Activated CD4-positive, alpha-beta memory T cell treated with anti-CD3 and anti-CD28 coated beads, Interleukin-2, amount 10 ng/mL, durations not matched to agents 7 days and 5 days (primary cell): ENCODE data around the gene SPACA4. TPM values are rescaled to one million over a fixed set of nuclear protein-coding genes. Genes with fewer than 3 reads are reported as not detected.

Source experiments
- CTCF ChIA-PET: fragments of 350-600 bp; sonication (Branson Sonifier 250); formaldehyde crosslinking; loops from one replicate; lab custom pipeline; 2021; ENCODE audit warnings: antibody characterized with exemption, inconsistent platforms; lab: Charles Lee
- POLR2A ChIA-PET: fragments of 350-600 bp; sonication (Branson Sonifier 250); formaldehyde crosslinking; loops from one replicate; lab custom pipeline; 2021; ENCODE audit warnings: antibody characterized with exemption; lab: Charles Lee
- DNase-seq: peaks from one replicate; pipeline ENCODE4 v3.0.0-alpha.2; 2020
- H3K27ac Mint-ChIP-seq: one replicate; pipeline ENCODE4 v1.8.0; 2021; ENCODE audit warnings: mild to moderate bottlenecking, mixed read lengths
- H3K27me3 Mint-ChIP-seq: one replicate; pipeline ENCODE4 v1.8.0; 2021; ENCODE audit warnings: mixed read lengths
- H3K36me3 Mint-ChIP-seq: one replicate; pipeline ENCODE4 v1.8.0; 2021; ENCODE audit warnings: low read depth, mixed read lengths
- H3K4me1 Mint-ChIP-seq: one replicate; pipeline ENCODE4 v1.8.0; 2021; ENCODE audit warnings: mixed read lengths
- H3K4me3 Mint-ChIP-seq: one replicate; pipeline ENCODE4 v1.8.0; 2021; ENCODE audit warnings: mild to moderate bottlenecking, mixed read lengths
- H3K9me3 Mint-ChIP-seq: one replicate; pipeline ENCODE4 v1.8.0; 2021; ENCODE audit warnings: mixed read lengths
- total RNA-seq, 2 experiments: library from RNA; stranded (reverse); gene quantifications; one replicate each; pipeline ENCODE4 v1.2.3, GENCODE V29; 2021

The SPACA4 gene
- total RNA-seq, 2 experiments from 2014 or later = not detected

DNA sequence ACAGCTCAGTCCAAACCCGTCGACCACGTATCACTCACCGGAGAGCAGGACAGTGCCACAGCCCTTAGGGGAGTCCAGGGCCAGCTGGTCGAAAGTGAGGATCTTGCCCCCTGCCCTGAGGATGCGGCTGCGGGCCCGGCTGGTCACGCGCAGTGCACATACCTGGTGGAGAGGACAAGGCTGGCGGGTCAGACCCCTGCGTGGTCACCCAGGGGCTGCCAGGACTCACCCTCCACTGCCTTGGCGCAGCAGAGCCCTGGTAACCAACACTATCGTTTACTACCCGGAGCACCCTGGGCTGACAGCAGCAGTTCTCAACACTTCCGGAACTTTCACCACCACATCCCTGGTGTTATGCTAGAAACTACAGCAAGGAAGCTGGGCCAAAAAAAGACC is 9.5 kb downstream of the SPACA4 start:
- CTCF ChIA-PET = interaction anchor here (0.7 to 2.1 kb wide), 4 partner anchors 7 to 110 kb away, joined by 3 to 10 read pairs (median 4); no protein-coding TSS in a partner anchor
- peak overlapping the region; percentile 96 for H3K4me3 Mint-ChIP-seq
- POLR2A ChIA-PET = interaction anchor here (0.6 to 4.7 kb wide), 11 partner anchors 8 to 360 kb away, joined by 3 to 51 read pairs (median 3); partner anchors contain the start of genes CARD8, DBP, SPACA4 and SYNGR4
- H3K9me3 Mint-ChIP-seq = no peaks in the 10 kb centered on the region
- peaks cover 54% of the 10 kb centered on the region for H3K36me3 Mint-ChIP-seq
- H3K27ac Mint-ChIP-seq = peak overlapping the region; percentile 97
- no peaks in the 10 kb centered on the region for H3K27me3 Mint-ChIP-seq
- no peak for DNase-seq
- H3K4me1 Mint-ChIP-seq = peaks cover 40% of the 10 kb centered on the region

DNA sequence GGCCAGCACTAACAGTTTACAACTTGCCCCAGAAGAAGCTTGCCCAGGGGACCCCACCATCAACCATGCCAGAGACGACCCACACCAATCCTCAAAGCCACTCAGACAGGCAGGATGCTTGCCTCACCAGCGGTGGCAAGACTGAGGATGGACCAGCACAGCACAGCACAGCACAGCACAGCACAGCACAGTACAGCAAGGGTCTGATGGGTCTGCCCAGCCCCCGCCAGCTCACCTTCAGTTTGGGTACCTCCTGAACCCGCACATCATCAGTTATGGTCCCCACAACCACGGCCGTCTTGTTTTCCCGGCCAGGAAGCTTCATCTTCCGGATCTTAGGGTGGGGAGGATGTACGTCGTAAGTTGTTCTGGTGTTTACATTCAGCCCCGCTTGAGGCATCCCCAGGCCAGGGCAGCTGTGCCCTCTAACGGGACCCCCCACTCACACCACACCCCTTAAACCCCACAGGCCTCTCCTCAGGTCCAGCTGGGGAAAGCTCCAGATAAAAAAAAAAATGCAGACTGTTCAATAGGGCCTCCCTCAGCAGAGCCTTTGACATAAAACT is 10.0 kb downstream of the SPACA4 start:
- POLR2A ChIA-PET = interaction anchor here (0.6 to 4.7 kb wide), 14 partner anchors 9 to 361 kb away, joined by 3 to 51 read pairs (median 4); partner anchors contain the start of genes CARD8, DBP, SPACA4 and SYNGR4
- Mint-ChIP-seq H3K4me1 (peaks cover 42% of the 10 kb centered on the region), H3K9me3 (no peaks in the 10 kb centered on the region), H3K27me3 (no peaks in the 10 kb centered on the region), H3K36me3 (peaks cover 57% of the 10 kb centered on the region), H3K27ac (peak overlapping the region; percentile 97), H3K4me3 (peak overlapping the region; percentile 96)
- DNase-seq = peak; percentile 20
- CTCF ChIA-PET = interaction anchor here (0.7 to 2.1 kb wide), 4 partner anchors 8 to 111 kb away, joined by 3 to 10 read pairs (median 6); no protein-coding TSS in a partner anchor

DNA sequence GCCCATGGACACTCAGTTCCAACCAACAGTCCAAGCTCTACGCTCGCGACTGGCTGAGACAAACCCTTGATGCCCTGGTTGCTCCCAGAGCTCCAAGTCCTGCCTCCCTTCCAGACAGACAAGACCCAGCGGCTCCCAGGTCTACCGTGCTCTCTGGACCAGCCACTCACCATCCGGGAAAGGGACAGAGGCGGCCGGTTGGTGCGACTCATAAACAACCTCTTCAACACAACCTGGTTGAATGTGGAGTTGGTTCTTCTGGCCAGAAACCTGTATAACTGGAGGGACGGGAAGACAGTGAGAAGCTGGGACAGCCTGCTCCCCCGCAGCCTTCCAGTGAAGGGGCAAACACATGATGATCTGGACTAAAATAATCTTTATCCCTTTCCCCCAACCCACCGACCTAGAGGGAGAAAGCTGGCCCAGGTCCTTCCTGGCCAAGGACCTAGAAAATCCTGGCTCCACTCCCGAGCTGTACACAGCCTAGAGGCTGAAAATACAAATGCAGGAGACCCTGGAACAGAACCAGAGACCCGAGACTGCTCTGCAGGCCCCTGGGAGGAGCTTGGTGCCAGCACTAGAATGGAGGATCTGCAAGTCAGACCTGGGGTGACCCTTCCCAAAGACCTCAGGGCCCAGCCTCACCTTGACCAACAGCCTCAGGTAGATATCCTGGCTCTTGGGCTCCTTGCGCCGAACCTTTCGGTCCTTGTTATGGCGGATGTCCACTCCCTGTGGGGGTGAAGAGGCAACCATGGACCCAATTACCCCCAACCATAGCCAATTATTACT is 10.8 kb downstream of the SPACA4 start:
- Mint-ChIP-seq H3K27me3 (no peaks in the 10 kb centered on the region), H3K4me3 (peak overlapping the region; percentile 96), H3K36me3 (peaks cover 61% of the 10 kb centered on the region), H3K9me3 (no peaks in the 10 kb centered on the region), H3K27ac (peak overlapping the region; percentile 97), H3K4me1 (peaks cover 46% of the 10 kb centered on the region)
- POLR2A ChIA-PET = interaction anchor here (0.6 to 4.7 kb wide), 16 partner anchors 10 to 361 kb away, joined by 3 to 51 read pairs (median 4); partner anchors contain the start of genes CA11, CARD8, DBP and SPACA4
- DNase-seq = no peak
- CTCF ChIA-PET = interaction anchor here (1.2 to 2.1 kb wide), 4 partner anchors 9 to 28 kb away, joined by 3 to 10 read pairs (median 6); no protein-coding TSS in a partner anchor

DNA sequence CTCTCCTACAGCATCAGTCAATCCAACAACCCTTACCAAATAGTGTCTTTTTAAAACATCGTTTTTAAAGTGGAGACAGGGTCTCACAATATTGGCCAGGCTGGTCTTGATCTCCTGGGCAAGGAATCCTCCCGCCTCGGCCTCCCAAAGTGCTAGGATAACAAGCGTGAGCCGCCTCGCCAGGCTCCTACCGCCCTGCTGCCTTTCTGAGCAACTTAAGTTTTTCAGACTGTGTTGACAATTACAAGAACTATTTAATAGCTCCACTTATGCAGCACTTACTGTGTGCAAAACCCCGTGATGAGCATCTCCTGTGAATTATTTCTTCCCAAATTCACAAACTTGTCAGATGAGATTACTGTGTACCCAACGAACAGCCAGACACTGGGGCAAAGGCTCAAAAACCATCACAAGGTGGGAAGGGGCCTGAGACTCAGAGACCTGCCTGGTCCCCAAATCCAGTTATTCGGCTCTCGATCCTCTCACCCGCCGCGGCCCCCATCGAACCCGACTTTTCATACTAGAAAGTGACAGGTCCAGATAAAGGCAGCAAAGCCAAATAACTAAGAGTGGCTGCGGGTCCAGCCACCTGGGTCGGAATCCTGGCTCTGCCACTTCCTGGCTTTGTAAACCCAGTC is 11.9 kb downstream of the SPACA4 start:
- Mint-ChIP-seq H3K36me3 (peaks cover 66% of the 10 kb centered on the region), H3K27me3 (no peaks in the 10 kb centered on the region), H3K9me3 (no peaks in the 10 kb centered on the region), H3K4me1 (peaks cover 51% of the 10 kb centered on the region), H3K27ac (peak overlapping the region; percentile 97), H3K4me3 (peak overlapping the region; percentile 96)
- DNase-seq = no peak
- CTCF ChIA-PET = interaction anchor here (0.5 to 2.1 kb wide), 6 partner anchors 9 to 130 kb away, joined by 3 to 10 read pairs (median 4); no protein-coding TSS in a partner anchor
- POLR2A ChIA-PET = interaction anchor here (0.7 to 4.7 kb wide), 13 partner anchors 9 to 363 kb away, joined by 3 to 51 read pairs (median 5); partner anchors contain the start of genes CA11, CARD8, DBP and SPACA4

DNA sequence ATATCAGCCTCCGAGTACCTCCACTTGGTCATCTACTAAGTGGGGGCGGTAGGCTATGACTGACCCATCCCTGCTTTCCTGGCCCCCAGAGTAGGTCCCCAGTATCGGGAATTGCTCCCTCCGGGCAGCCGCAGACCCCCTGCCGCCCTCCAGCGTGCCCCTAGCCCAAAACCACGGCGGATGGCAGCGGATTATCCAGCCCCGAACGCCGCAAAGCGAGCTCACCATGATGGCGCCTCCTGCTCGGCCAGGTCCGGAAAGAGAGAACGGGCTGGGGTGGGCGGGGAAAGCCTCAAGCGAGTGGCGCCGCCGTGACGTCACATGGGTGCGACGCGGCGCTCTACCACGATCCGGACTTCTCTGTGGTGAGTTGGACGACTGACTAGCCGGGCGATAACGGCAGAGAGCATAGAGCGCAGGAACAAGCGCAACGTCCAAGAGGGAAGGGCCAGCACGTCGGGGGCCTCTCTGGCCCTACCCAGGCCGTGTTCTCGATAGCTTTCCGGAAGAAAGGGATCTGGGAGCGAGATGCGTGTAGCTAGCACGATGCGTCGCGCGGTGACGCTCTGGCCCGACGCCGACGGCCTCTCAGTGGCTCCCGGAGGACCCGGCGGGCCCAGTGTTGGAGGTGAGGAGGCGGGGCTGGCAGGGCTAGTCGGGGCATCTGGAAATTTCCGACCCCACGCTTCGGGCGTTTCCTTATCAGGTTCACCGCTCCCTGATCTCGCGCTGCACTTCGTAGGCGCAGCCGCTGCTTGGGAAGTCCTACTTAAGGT is 12.6 kb downstream of the SPACA4 start, which contains the start of the genes RPL18 and SPHK2:
Gene RPL18, minus strand, starts transcription at position 263 of the 776 bp plus-strand sequence. Its CDS starts 35 bp downstream, at position 228.
Gene SPHK2, plus strand, starts transcription at position 591 of the 776 bp plus-strand sequence. CDS start 1,009 bp downstream, outside the sequence.
- Mint-ChIP-seq H3K36me3 (peaks cover 67% of the 10 kb centered on the region), H3K27ac (peak within 1 kb of the TSS; percentile 97)

DNA sequence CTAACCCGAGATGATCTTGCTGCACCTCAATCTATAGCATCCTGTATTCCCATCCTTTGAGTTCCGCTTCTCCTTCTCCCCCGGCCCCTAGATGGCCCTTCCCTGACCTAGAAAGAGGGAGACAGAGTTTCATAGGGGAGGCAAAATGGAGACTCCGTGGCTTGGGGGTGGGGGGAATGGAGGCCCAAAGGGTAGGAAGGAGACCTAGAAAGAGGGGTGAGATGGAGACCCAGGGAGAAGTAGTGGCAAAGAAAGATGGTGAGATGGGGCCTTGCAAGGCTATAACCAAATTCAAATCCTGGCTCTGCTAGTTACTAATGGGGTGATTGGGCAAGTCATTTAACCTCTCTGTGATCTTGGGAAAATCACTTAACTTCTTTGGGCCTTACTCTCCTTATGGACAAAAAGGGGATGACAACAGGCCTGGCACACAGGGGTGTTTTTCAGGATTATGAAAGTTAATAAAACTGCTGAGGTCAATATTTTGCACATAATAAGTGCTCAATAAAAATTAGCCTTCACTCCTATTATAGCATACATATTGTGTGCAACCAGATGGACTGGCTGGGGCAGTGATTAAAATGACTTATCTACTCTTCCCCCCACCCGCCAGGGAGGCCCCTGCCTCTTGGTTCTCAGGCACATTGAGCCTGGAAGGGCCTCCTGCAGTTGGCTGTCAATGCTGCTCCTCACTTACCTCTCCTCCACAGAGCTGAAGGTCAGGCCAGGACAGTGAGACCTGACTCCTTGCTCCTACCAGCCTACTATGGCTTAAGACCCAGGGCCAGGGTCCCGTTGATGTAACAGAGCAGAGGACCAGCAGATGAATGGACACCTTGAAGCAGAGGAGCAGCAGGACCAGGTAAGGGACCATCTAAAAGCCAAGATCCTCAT is 13.4 kb downstream of the SPACA4 start:
- H3K4me1 Mint-ChIP-seq = peaks cover 64% of the 10 kb centered on the region
- no peak for DNase-seq
- H3K27ac Mint-ChIP-seq = peak overlapping the region; percentile 97
- H3K36me3 Mint-ChIP-seq = peaks cover 64% of the 10 kb centered on the region
- POLR2A ChIA-PET = interaction anchor here (0.8 to 4.7 kb wide), 11 partner anchors 8 to 255 kb away, joined by 3 to 51 read pairs (median 5); partner anchors contain the start of genes CA11, DBP and SPACA4
- no peaks in the 10 kb centered on the region for H3K9me3 Mint-ChIP-seq
- no peaks in the 10 kb centered on the region for H3K27me3 Mint-ChIP-seq
- peak overlapping the region; percentile 96 for H3K4me3 Mint-ChIP-seq
- CTCF ChIA-PET = interaction anchor here (0.6 to 1.4 kb wide), 7 partner anchors 11 to 127 kb away, joined by 3 to 7 read pairs (median 4); no protein-coding TSS in a partner anchor

More for the DNA sequence above, 12.6 kb downstream of the SPACA4 start, which contains the start of the genes RPL18 and SPHK2:
- H3K9me3 Mint-ChIP-seq = no peaks in the 10 kb centered on the region
- H3K4me1 Mint-ChIP-seq = peaks cover 58% of the 10 kb centered on the region
- H3K4me3 Mint-ChIP-seq = peak within 1 kb of the TSS; percentile 96
- ChIA-PET CTCF (interaction anchor here (0.6 to 1.4 kb wide), 4 partner anchors 10 to 126 kb away, joined by 3 to 7 read pairs (median 4); no protein-coding TSS in a partner anchor), POLR2A (interaction anchor here (0.7 to 4.7 kb wide), 14 partner anchors 8 to 363 kb away, joined by 3 to 51 read pairs (median 4); partner anchors contain the start of genes CA11, CARD8, DBP and SPACA4)
- no peaks in the 10 kb centered on the region for H3K27me3 Mint-ChIP-seq
- peak; percentile 97 for DNase-seq

DNA sequence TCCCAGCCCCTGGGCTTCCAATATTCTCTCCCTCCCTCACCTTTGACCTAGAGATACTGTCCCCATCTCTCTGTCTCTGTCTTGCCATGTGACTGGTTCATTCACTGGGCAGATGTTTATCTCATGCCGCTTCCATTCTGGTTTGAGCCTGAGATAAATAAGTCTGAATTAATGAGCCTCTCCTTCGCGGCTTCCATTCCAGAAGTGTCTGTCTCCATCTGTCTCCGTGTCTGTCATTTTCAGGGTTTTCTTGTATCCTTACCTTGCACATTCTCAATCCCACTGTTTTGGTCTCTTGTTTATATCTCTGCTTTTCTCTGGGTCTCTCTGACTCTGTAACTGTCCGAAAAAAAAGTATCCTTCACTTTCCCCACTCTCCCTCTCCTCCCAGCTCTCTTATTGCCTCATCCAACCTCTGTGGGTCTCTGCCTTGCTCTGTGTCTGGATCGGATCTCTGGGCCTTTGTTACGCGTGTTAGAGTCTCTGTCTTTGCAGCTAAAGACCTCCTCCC is 17.1 kb downstream of the SPACA4 start:
- Mint-ChIP-seq H3K36me3 (peaks cover 31% of the 10 kb centered on the region), H3K4me3 (peak overlapping the region; percentile 71), H3K27me3 (no peaks in the 10 kb centered on the region), H3K27ac (peak overlapping the region; percentile 86), H3K9me3 (no peaks in the 10 kb centered on the region), H3K4me1 (peaks cover 53% of the 10 kb centered on the region)
- ChIA-PET CTCF (interaction anchor here (0.6 to 1.9 kb wide), 4 partner anchors 10 to 370 kb away, joined by 3 to 11 read pairs (median 6); partner anchors contain the start of genes DBP, GYS1 and RUVBL2), POLR2A (interaction anchor here (0.6 to 1.9 kb wide), 5 partner anchors 9 to 116 kb away, joined by 3 to 15 read pairs (median 6); partner anchors contain the start of genes CA11 and FAM83E)
- DNase-seq = no peak

DNA sequence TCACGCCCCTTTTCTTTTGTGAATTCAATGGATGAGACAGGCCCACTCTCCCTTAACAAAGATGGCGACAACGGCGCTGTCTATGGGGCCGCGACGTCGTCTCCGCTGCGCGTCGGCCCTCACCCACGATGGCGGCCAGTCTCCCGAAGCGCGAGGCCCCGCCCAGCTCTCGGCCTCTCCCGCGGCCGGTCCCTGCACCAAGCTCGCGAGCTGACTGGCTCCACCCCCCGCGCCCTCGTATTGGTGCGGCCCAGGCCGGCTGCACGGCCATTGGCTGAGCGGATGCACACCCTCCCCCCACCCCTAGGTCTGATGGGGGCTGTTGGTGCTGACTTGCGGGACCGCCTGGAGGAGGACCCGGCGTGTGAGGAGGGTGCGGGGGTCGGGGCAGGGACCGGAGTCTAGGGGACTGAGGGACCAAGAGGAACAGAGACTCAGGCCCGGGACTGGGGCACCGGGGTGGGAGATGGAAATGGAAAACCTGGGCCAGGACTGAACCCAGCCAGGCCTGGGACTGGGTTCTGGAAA is 17.6 kb downstream of the SPACA4 start:
- Mint-ChIP-seq H3K27me3 (no peaks in the 10 kb centered on the region), H3K4me1 (peaks cover 53% of the 10 kb centered on the region), H3K9me3 (no peaks in the 10 kb centered on the region), H3K27ac (peak overlapping the region; percentile 86), H3K36me3 (peaks cover 27% of the 10 kb centered on the region), H3K4me3 (peak overlapping the region; percentile 71)
- ChIA-PET CTCF (interaction anchor here (0.6 to 1.9 kb wide), 4 partner anchors 10 to 369 kb away, joined by 3 to 11 read pairs (median 6); partner anchors contain the start of genes DBP, GYS1 and RUVBL2), POLR2A (interaction anchor here (1.1 to 1.9 kb wide), 4 partner anchors 9 to 21 kb away, joined by 4 to 15 read pairs (median 6); partner anchors contain the start of genes CA11 and FAM83E)
- DNase-seq = peak; percentile 98

DNA sequence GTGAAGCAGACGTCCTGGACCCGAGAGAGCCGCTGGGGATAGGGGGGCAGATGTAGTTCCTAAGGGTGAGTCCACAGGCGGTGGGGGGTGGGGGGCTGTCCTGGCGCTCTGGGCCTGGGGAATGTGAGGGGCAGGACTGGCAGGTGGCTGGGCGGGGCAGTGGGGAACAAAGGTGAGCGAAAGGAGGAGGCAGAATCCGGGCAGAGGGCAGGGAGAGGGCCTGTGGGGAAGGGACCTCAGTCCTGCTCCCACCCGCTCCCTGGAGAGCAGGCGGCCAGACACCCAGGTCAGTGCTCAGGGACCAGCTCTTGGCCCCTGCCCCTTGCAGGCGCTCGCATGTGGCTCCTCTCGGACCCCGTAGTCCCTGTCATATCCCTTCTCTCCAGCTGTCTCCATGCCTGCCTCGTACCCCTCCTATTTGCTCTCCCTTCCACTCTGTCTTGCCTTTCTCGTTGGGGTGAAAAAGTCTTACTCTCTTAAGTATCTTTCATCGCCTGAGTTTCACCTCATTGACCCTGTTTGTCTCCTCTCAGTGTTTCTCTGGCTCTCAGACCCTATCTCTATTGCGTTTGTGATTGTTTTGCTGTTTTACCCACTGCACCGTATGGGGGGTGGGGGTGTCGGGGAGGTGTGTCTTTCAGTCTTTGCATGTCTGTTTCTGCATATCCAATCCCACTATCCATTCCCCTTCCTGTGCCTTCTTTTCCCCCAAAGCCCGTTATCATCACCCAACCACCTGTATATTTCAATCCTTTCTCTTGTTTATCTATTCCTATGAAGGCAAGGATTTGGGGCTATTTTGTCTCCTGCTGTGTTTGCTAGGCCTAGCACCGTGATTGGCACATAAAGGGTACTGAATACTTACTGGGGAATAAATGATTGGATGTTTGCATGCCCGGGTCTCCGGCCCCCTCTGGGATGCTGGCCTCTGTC is 18.5 kb downstream of the SPACA4 start:
- no peak for DNase-seq
- Mint-ChIP-seq H3K4me3 (peak overlapping the region; percentile 71), H3K36me3 (peaks cover 25% of the 10 kb centered on the region), H3K4me1 (peaks cover 48% of the 10 kb centered on the region), H3K9me3 (no peaks in the 10 kb centered on the region), H3K27me3 (no peaks in the 10 kb centered on the region), H3K27ac (peak overlapping the region; percentile 55)
- POLR2A ChIA-PET = interaction anchor here (0.6 to 1.8 kb wide), 2 partner anchors 9 to 10 kb away, joined by 3 to 7 read pairs; partner anchors contain the start of gene FAM83E
- CTCF ChIA-PET = no interaction called here
